Caco-2 (cell line): ENCODE data around the gene SETDB1. TPM values are rescaled to one million over a fixed set of nuclear protein-coding genes. Genes with fewer than 3 reads are reported as not detected.

Experiments
- BruUV-seq: library from RNA; stranded (reverse); fragments of 400-500 nt; replicated peaks from 2 replicates; lab custom pipeline; 2021; lab: Mats Ljungman, UMichigan
- CTCF ChIA-PET: fragments of 300-600 bp; sonication (Branson Sonifier 250); formaldehyde crosslinking; loops from one replicate; lab custom pipeline; 2022; ENCODE audit warnings: antibody characterized with exemption; lab: Charles Lee
- POLR2A ChIA-PET: fragments of 300-600 bp; sonication (Branson Sonifier 250); formaldehyde crosslinking; loops from one replicate; lab custom pipeline; 2022; ENCODE audit warnings: antibody characterized with exemption; lab: Charles Lee
- DNase-seq, 2 experiments: peaks; one replicate each; pipeline versions ENCODE4 v3.0.0 to v3.0.0-alpha.2; 2020 to 2022
- H3K27me3 ChIP-seq: replicated peaks from 2 replicates; pipeline ENCODE4 v1.6.0; 2011; ENCODE audit warnings: low read length; ENCODE audit not compliant: control insufficient read depth, insufficient read depth
- H3K36me3 ChIP-seq: 2 replicates; pipeline ENCODE4 v1.5.1; 2011; ENCODE audit warnings: low read length; ENCODE audit not compliant: control insufficient read depth, insufficient read depth
- H3K4me1 ChIP-seq: fragments of 250-450 bp; sonication (Bioruptor Pico); 2 replicates; pipeline ENCODE4 v1.5.1; 2020; ENCODE audit warnings: mild to moderate bottlenecking
- H3K4me3 ChIP-seq: 2 replicates; pipeline ENCODE4 v1.5.1; 2011; ENCODE audit warnings: low read depth, mild to moderate bottlenecking, control low read depth, low read length
- H3K9me3 ChIP-seq: fragments of 250-450 bp; sonication (Bioruptor Pico); 2 replicates; pipeline ENCODE4 v1.5.1; 2020; ENCODE audit warnings: mild to moderate bottlenecking, moderate library complexity
- H3K27ac Mint-ChIP-seq: one replicate; pipeline ENCODE4 v1.8.0; 2022; ENCODE audit warnings: mixed read lengths; ENCODE audit not compliant: unreplicated experiment
- H3K27me3 Mint-ChIP-seq: one replicate; pipeline ENCODE4 v1.8.0; 2022; ENCODE audit warnings: mixed read lengths; ENCODE audit not compliant: insufficient read depth, unreplicated experiment
- H3K36me3 Mint-ChIP-seq: one replicate; pipeline ENCODE4 v1.8.0; 2022; ENCODE audit warnings: mild to moderate bottlenecking, mixed read lengths; ENCODE audit not compliant: insufficient read depth, unreplicated experiment
- H3K4me1 Mint-ChIP-seq: one replicate; pipeline ENCODE4 v1.8.0; 2022; ENCODE audit warnings: low read depth, mixed read lengths; ENCODE audit not compliant: unreplicated experiment
- H3K4me3 Mint-ChIP-seq: one replicate; pipeline ENCODE4 v1.8.0; 2022; ENCODE audit warnings: mild to moderate bottlenecking, moderate library complexity, mixed read lengths; ENCODE audit not compliant: unreplicated experiment
- H3K9me3 Mint-ChIP-seq: one replicate; pipeline ENCODE4 v1.8.0; 2022; ENCODE audit warnings: mixed read lengths; ENCODE audit not compliant: unreplicated experiment
- intact Hi-C: fragments of 100-400 bp; cut with micrococcal nuclease; formaldehyde crosslinking; loops from one replicate; pipeline ENCODE4 v1.10.0; 2022; ENCODE audit not compliant: unreplicated experiment
- total RNA-seq: library from RNA; stranded (reverse); gene quantifications from 2 replicates; pipeline ENCODE4 v1.2.3, GENCODE V29; 2022
- TF ChIP-seq, protein P1 (sequence below), 2 experiments: fragments of 200-600 bp in 1 of 2; IDR thresholded peaks; 1 replicate in 1 of 2; 2 replicates in 1 of 2; pipeline versions ENCODE4 v1.5.1 to v1.8.0; 2011 to 2022; ENCODE audit warnings: antibody characterized with exemption in 1 of 2, control low read depth in 1 of 2, inconsistent platforms in 1 of 2, low read depth in 1 of 2, low read length in 1 of 2, mild to moderate bottlenecking in 1 of 2, moderate library complexity in 1 of 2; ENCODE audit not compliant: insufficient read depth in 1 of 2, severe bottlenecking in 1 of 2, unreplicated experiment in 1 of 2

The SETDB1 gene
- total RNA-seq, 1 experiment from 2014 or later, result 45.0 TPM

GRCh38 chr1:150971583-150972416 is 45.6 kb downstream of the SETDB1 start:
- peaks cover 12% of the 10 kb centered on the region for H3K36me3 ChIP-seq
- BruUV-seq, result TSS peak; percentile 17
- Mint-ChIP-seq H3K4me1 (peaks cover 49% of the 10 kb centered on the region), H3K9me3 (no peaks in the 10 kb centered on the region), H3K4me3 (peak overlapping the region; percentile 91), H3K27ac (peak overlapping the region; percentile 91), H3K36me3 (peaks cover 55% of the 10 kb centered on the region), H3K27me3 (no peaks in the 10 kb centered on the region)
- ChIA-PET POLR2A (interaction anchor here (0.9 to 3.1 kb wide), 5 partner anchors 9 to 218 kb away, joined by 3 to 19 read pairs (median 6); partner anchors contain the start of genes ANXA9, MINDY1 and VPS72), CTCF (interaction anchor here (1.0 to 2.9 kb wide), 4 partner anchors 10 to 34 kb away, joined by 3 to 28 read pairs (median 7); partner anchors contain the start of genes ANXA9 and MINDY1)
- no peaks in the 10 kb centered on the region for H3K27me3 ChIP-seq
- DNase-seq, result peak; percentile 72 to 73
- peaks cover 55% of the 10 kb centered on the region for H3K4me1 ChIP-seq
- no peaks in the 10 kb centered on the region for H3K9me3 ChIP-seq
- TF ChIP-seq, protein P1, sequence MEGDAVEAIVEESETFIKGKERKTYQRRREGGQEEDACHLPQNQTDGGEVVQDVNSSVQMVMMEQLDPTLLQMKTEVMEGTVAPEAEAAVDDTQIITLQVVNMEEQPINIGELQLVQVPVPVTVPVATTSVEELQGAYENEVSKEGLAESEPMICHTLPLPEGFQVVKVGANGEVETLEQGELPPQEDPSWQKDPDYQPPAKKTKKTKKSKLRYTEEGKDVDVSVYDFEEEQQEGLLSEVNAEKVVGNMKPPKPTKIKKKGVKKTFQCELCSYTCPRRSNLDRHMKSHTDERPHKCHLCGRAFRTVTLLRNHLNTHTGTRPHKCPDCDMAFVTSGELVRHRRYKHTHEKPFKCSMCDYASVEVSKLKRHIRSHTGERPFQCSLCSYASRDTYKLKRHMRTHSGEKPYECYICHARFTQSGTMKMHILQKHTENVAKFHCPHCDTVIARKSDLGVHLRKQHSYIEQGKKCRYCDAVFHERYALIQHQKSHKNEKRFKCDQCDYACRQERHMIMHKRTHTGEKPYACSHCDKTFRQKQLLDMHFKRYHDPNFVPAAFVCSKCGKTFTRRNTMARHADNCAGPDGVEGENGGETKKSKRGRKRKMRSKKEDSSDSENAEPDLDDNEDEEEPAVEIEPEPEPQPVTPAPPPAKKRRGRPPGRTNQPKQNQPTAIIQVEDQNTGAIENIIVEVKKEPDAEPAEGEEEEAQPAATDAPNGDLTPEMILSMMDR (IDR thresholded peaks at IDR 0.05; ENCODE audit: insufficient read depth in 1 of 2, low read depth in 1 of 2, low read length in 1 of 2, severe bottlenecking in 1 of 2, unreplicated experiment in 1 of 2), result no peak
- intact Hi-C loops, result loop anchor here (1.0 to 10.0 kb wide), 4 partner anchors 8 to 407 kb away; partner anchors contain the start of gene SETDB1
- peak overlapping the region; percentile 96 for H3K4me3 ChIP-seq

DNA sequence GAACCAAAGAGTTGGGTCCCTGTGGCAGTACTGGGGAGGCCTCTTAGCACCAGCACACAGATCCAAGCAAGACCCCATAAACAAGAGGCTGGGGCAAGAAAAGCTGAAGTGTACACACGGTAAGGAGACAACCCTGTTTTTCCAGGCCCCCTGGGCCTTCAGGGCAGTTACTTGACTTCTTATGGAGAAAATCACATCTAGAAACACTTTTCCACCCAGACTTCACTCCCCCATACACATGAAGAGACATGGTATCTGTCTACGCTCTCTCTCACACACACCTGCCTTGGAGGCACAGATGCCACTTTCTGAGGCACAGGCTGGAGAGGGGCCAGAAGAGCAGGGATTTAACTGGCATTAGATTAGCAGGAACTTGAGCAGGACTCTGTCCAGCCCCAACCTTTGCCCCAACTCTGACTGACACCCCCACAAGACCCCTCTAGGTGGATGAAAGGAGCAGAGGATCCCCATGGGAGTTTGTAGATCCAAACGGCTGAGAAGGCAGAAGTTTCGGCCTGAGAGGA is 46.3 kb downstream of the SETDB1 start:
- no peaks in the 10 kb centered on the region for H3K9me3 Mint-ChIP-seq
- CTCF ChIA-PET, result interaction anchor here (2.9 kb wide), 1 partner anchor 9 kb away, joined by 28 read pairs; the partner anchor contains the start of gene ANXA9
- H3K36me3 ChIP-seq, result peaks cover 7% of the 10 kb centered on the region
- intact Hi-C loops, result loop anchor here (10.0 kb wide), 1 partner anchor 408 kb away; no protein-coding TSS in a partner anchor
- peaks cover 50% of the 10 kb centered on the region for H3K36me3 Mint-ChIP-seq
- H3K4me1 ChIP-seq, result peaks cover 62% of the 10 kb centered on the region
- peak overlapping the region; percentile 91 for H3K27ac Mint-ChIP-seq
- no peaks in the 10 kb centered on the region for H3K9me3 ChIP-seq
- peak overlapping the region; percentile 96 for H3K4me3 ChIP-seq
- peak overlapping the region; percentile 91 for H3K4me3 Mint-ChIP-seq
- TF ChIP-seq, protein P1 (IDR thresholded peaks at IDR 0.05; ENCODE audit: insufficient read depth in 1 of 2, low read depth in 1 of 2, low read length in 1 of 2, severe bottlenecking in 1 of 2, unreplicated experiment in 1 of 2), result no peak
- POLR2A ChIA-PET, result interaction anchor here (3.1 kb wide), 1 partner anchor 9 kb away, joined by 19 read pairs; the partner anchor contains the start of gene ANXA9
- no peak for DNase-seq
- TSS peak; percentile 32 for BruUV-seq
- H3K27me3 ChIP-seq, result no peaks in the 10 kb centered on the region
- no peaks in the 10 kb centered on the region for H3K27me3 Mint-ChIP-seq
- H3K4me1 Mint-ChIP-seq, result peaks cover 56% of the 10 kb centered on the region
